OCI-LY1 (cell line): ENCODE results near the gene PIGC.

Source experiments
- H2AFZ ChIP-seq: fragments of 200-600 bp; sonication (generic), shearing (Covaris generic); 2 replicates; pipeline ENCODE4 v1.6.0; 2014; ENCODE audit warnings: antibody characterized with exemption, mild to moderate bottlenecking, low read length
- H3F3A ChIP-seq: fragments of 200-600 bp; sonication (generic), shearing (Covaris generic); 2 replicates; pipeline ENCODE4 v1.6.0; 2014; ENCODE audit warnings: mild to moderate bottlenecking, antibody characterized with exemption, low read length, moderate library complexity; ENCODE audit not compliant: insufficient read depth
- H3K27ac ChIP-seq: fragments of 200-600 bp; sonication (generic); 2 replicates; pipeline ENCODE4 v1.5.1; 2014; ENCODE audit warnings: low read length, mixed run types, mild to moderate bottlenecking, low read depth; ENCODE audit not compliant: poor library complexity, severe bottlenecking
- H3K27me3 ChIP-seq: fragments of 200-600 bp; sonication (generic); 2 replicates; pipeline ENCODE4 v1.6.0; 2014; ENCODE audit warnings: antibody characterized with exemption, mild to moderate bottlenecking, low read length, moderate library complexity; ENCODE audit not compliant: insufficient read depth
- H3K36me3 ChIP-seq: fragments of 200-600 bp; sonication (generic); 2 replicates; pipeline ENCODE4 v1.6.1; 2014; ENCODE audit warnings: mild to moderate bottlenecking, antibody characterized with exemption, low read length, moderate library complexity, mixed read lengths; ENCODE audit not compliant: insufficient read depth
- H3K4me1 ChIP-seq: fragments of 200-600 bp; sonication (generic); 2 replicates; pipeline ENCODE4 v1.5.1; 2014; ENCODE audit warnings: mild to moderate bottlenecking, low read length, moderate library complexity; ENCODE audit not compliant: insufficient read depth, severe bottlenecking
- H3K4me2 ChIP-seq: fragments of 200-600 bp; sonication (generic), shearing (Covaris generic); 2 replicates; pipeline ENCODE4 v1.6.1; 2014; ENCODE audit warnings: low read length
- H3K4me3 ChIP-seq: fragments of 200-600 bp; sonication (generic); 2 replicates; pipeline ENCODE4 v1.5.1; 2014; ENCODE audit warnings: low read length, low read depth, mild to moderate bottlenecking, mixed read lengths; ENCODE audit not compliant: poor library complexity, severe bottlenecking
- H3K79me2 ChIP-seq: fragments of 200-600 bp; shearing (Covaris generic); 2 replicates; pipeline ENCODE4 v1.6.1; 2016; ENCODE audit warnings: mixed run types, low read length, mixed read lengths; ENCODE audit not compliant: insufficient read depth
- H3K9ac ChIP-seq: fragments of 200-600 bp; sonication (generic), shearing (Covaris generic); 2 replicates; pipeline ENCODE4 v1.6.1; 2014; ENCODE audit warnings: mild to moderate bottlenecking, low read length, mixed read lengths
- H3K9me2 ChIP-seq: fragments of 200-600 bp; sonication (generic), shearing (Covaris generic); 2 replicates; pipeline ENCODE4 v1.6.1; 2014; ENCODE audit warnings: low read depth, mild to moderate bottlenecking, low read length, mixed read lengths
- H3K9me3 ChIP-seq: fragments of 200-600 bp; shearing (Covaris generic); 2 replicates; pipeline ENCODE4 v1.6.1; 2014; ENCODE audit warnings: low read length, mixed read lengths
- H4K20me1 ChIP-seq: fragments of 200-600 bp; sonication (generic), shearing (Covaris generic); 2 replicates; pipeline ENCODE4 v1.6.0; 2016; ENCODE audit warnings: mild to moderate bottlenecking, low read length; ENCODE audit not compliant: insufficient read depth
- EZH2 ChIP-seq: fragments of 200-600 bp; sonication (generic), shearing (Covaris generic); IDR thresholded peaks from 2 replicates; pipeline ENCODE4 v1.8.0; 2017; ENCODE audit warnings: borderline replicate concordance, mixed run types, mild to moderate bottlenecking, antibody characterized with exemption, low read length, moderate library complexity, mixed read lengths
- TF ChIP-seq, protein P1 (sequence below): fragments of 200-600 bp; sonication (generic), shearing (Covaris generic); IDR thresholded peaks from 2 replicates; pipeline ENCODE4 v1.5.1; 2017; ENCODE audit warnings: mild to moderate bottlenecking, antibody characterized with exemption, low read length, moderate library complexity, mixed read lengths

The PIGC gene

GRCh38 chr1:172488393-172488792 lies 44.5 kb upstream of the PIGC start:
- Histone ChIP-seq H3K9ac (no peak overlapping the region), H3K27me3 (peaks cover 5% of the 10 kb centered on the region; the same call in 1 of the 2 replicates), H3K4me2 (no peak overlapping the region), H2AFZ (no peak overlapping the region), H3K9me2 (no peaks in the 10 kb centered on the region), H3K9me3 (no peaks in the 10 kb centered on the region), H3F3A (no peaks in the 10 kb centered on the region; the same call in 1 of the 2 replicates), H3K36me3 (no peaks in the 10 kb centered on the region), H3K4me1 (no peaks in the 10 kb centered on the region), H3K27ac (no peak overlapping the region), H3K4me3 (no peak overlapping the region), H4K20me1 (no peaks in the 10 kb centered on the region), H3K79me2 (no peaks in the 10 kb centered on the region)
- TF ChIP-seq EZH2: no peak
- TF ChIP-seq, protein P1, sequence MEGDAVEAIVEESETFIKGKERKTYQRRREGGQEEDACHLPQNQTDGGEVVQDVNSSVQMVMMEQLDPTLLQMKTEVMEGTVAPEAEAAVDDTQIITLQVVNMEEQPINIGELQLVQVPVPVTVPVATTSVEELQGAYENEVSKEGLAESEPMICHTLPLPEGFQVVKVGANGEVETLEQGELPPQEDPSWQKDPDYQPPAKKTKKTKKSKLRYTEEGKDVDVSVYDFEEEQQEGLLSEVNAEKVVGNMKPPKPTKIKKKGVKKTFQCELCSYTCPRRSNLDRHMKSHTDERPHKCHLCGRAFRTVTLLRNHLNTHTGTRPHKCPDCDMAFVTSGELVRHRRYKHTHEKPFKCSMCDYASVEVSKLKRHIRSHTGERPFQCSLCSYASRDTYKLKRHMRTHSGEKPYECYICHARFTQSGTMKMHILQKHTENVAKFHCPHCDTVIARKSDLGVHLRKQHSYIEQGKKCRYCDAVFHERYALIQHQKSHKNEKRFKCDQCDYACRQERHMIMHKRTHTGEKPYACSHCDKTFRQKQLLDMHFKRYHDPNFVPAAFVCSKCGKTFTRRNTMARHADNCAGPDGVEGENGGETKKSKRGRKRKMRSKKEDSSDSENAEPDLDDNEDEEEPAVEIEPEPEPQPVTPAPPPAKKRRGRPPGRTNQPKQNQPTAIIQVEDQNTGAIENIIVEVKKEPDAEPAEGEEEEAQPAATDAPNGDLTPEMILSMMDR: no peak

- Histone ChIP-seq H3K9ac (no peak overlapping the region), H3K36me3 (no peaks in the 10 kb centered on the region), H3K9me3 (no peaks in the 10 kb centered on the region), H3K79me2 (no peaks in the 10 kb centered on the region), H3K4me1 (no peaks in the 10 kb centered on the region), H3F3A (no peaks in the 10 kb centered on the region; the same call in 1 of the 2 replicates), H2AFZ (no peak overlapping the region), H3K4me2 (no peak overlapping the region), H3K4me3 (no peak overlapping the region), H4K20me1 (no peaks in the 10 kb centered on the region), H3K27ac (no peak overlapping the region), H3K9me2 (no peaks in the 10 kb centered on the region), H3K27me3 (peaks cover 5% of the 10 kb centered on the region; the same call in 1 of the 2 replicates)
- TF ChIP-seq, protein P1: no peak
- TF ChIP-seq EZH2: no peak
Observed at GRCh38 chr1:172487550-172487949, 43.7 kb upstream of the PIGC start.

GRCh38 chr1:172486805-172487454 lies 43.1 kb upstream of the PIGC start:
- Histone ChIP-seq H3K27me3 (peaks cover 5% of the 10 kb centered on the region; the same call in 1 of the 2 replicates), H3K9ac (no peak overlapping the region), H3F3A (no peaks in the 10 kb centered on the region; the same call in 1 of the 2 replicates), H3K4me1 (no peaks in the 10 kb centered on the region), H3K27ac (no peak overlapping the region), H3K4me3 (no peak overlapping the region), H4K20me1 (no peaks in the 10 kb centered on the region), H3K36me3 (no peaks in the 10 kb centered on the region), H3K4me2 (no peak overlapping the region), H2AFZ (no peak overlapping the region), H3K9me2 (no peaks in the 10 kb centered on the region), H3K79me2 (no peaks in the 10 kb centered on the region), H3K9me3 (no peaks in the 10 kb centered on the region)
- TF ChIP-seq, protein P1: no peak
- TF ChIP-seq EZH2: no peak
